Smooth muscle cell (in vitro differentiated cells): ENCODE data around the gene GSS. TPM values are rescaled to one million over a fixed set of nuclear protein-coding genes. Genes with fewer than 3 reads are reported as not detected.

Source experiments
- DNase-seq: peaks from one replicate; lab custom pipeline; 2025; ENCODE audit not compliant: unreplicated experiment; lab: John Stamatoyannopoulos, UW
- H2AFZ ChIP-seq: fragments of 200-600 bp; sonication (generic); 2 replicates; pipeline ENCODE4 v1.6.0; 2016; ENCODE audit warnings: antibody characterized with exemption, low read depth, mild to moderate bottlenecking
- H3F3A ChIP-seq: fragments of 200-600 bp; sonication (generic); 2 replicates; pipeline ENCODE4 v1.6.0; 2017; ENCODE audit warnings: antibody characterized with exemption, low read depth
- H3K27ac ChIP-seq: fragments of 200-600 bp; sonication (generic); 2 replicates; pipeline ENCODE4 v1.5.1; 2016; ENCODE audit warnings: low read depth, mild to moderate bottlenecking
- H3K27me3 ChIP-seq: fragments of 200-600 bp; sonication (generic); 2 replicates; pipeline ENCODE4 v1.6.1; 2016; ENCODE audit warnings: low read depth, mild to moderate bottlenecking
- H3K36me3 ChIP-seq: fragments of 200-600 bp; sonication (generic); 2 replicates; pipeline ENCODE4 v1.5.1; 2016; ENCODE audit warnings: low read depth
- H3K4me1 ChIP-seq: fragments of 200-600 bp; sonication (generic); 2 replicates; pipeline ENCODE4 v1.5.1; 2016; ENCODE audit warnings: low read depth
- H3K4me2 ChIP-seq: fragments of 200-600 bp; sonication (generic); 2 replicates; pipeline ENCODE4 v1.6.0; 2016; ENCODE audit warnings: mild to moderate bottlenecking
- H3K4me3 ChIP-seq: fragments of 200-600 bp; sonication (generic); 2 replicates; pipeline ENCODE4 v1.5.1; 2016; ENCODE audit warnings: mild to moderate bottlenecking
- H3K79me2 ChIP-seq: fragments of 200-600 bp; sonication (generic); 2 replicates; pipeline ENCODE4 v1.6.0; 2016; ENCODE audit warnings: low read depth, mild to moderate bottlenecking
- H3K9ac ChIP-seq: fragments of 200-600 bp; sonication (generic); 2 replicates; pipeline ENCODE4 v1.6.0; 2016; ENCODE audit warnings: low read depth
- H3K9me3 ChIP-seq: fragments of 200-600 bp; sonication (generic); replicated peaks from 2 replicates; pipeline ENCODE4 v1.5.1; 2016; ENCODE audit warnings: low read depth
- H4K20me1 ChIP-seq: fragments of 200-600 bp; sonication (generic); 2 replicates; pipeline ENCODE4 v1.6.0; 2016; ENCODE audit warnings: low read depth
- CTCF ChIP-seq: fragments of 200-600 bp; sonication (generic); IDR thresholded peaks from 2 replicates; pipeline ENCODE4 v1.5.1; 2017; ENCODE audit warnings: borderline replicate concordance, mild to moderate bottlenecking, antibody characterized with exemption; ENCODE audit not compliant: insufficient read depth, poor library complexity, severe bottlenecking
- WGBS: methylation state at CpG from one replicate; pipeline ENCODE4 v1.1.7; 2016; ENCODE audit warnings: low lambda C conversion rate; 5-methylcytosine and 5-hydroxymethylcytosine counted together
- polyA plus RNA-seq: library from polyadenylated mRNA; unstranded; fragments of >200 nt; fragmentation: Nextera tagmentation; extraction: Ambion mirVana; gene quantifications from 2 replicates; pipeline ENCODE4 v1.2.1, GENCODE V29; 2016
- total RNA-seq: library from RNA; depleted of rRNA; stranded (reverse); fragments of >200 nt; gene quantifications from 2 replicates; pipeline ENCODE4 v1.2.3, GENCODE V29; 2014

Gene GSS
- total and polyA plus RNA-seq, 2 experiments from 2014 or later: 48.4 to 71.6 TPM

DNA sequence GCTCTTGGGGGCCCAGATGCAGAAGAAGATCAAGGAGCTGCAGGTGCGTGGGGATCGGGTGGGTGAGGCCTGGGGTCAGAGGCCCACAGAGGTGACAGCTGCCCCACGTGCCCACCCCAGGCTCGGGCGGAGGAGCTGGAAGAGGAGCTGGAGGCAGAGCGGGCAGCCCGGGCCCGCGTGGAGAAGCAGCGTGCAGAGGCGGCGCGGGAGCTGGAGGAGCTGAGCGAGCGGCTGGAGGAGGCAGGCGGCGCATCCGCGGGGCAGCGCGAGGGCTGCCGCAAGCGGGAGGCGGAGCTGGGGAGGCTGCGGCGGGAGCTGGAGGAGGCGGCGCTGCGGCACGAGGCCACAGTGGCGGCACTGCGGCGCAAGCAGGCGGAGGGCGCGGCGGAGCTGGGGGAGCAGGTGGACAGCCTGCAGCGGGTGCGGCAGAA is 41.5 kb upstream of the GSS start:
- H3K27me3 ChIP-seq: no peaks in the 10 kb centered on the region
- no peak overlapping the region for H3K4me3 ChIP-seq
- H3F3A ChIP-seq: no peaks in the 10 kb centered on the region
- TF ChIP-seq CTCF: no peak
- H3K4me2 ChIP-seq: no peak overlapping the region
- no peaks in the 10 kb centered on the region for H3K9me3 ChIP-seq
- no peaks in the 10 kb centered on the region for H3K4me1 ChIP-seq
- no peak overlapping the region for H3K27ac ChIP-seq
- peaks cover 12% of the 10 kb centered on the region for H4K20me1 ChIP-seq
- H2AFZ ChIP-seq: no peak overlapping the region
- no peaks in the 10 kb centered on the region for H3K79me2 ChIP-seq
- no peak for DNase-seq
- 97% methylated on average over 27 of the region's 39 CpGs for WGBS
- no peaks in the 10 kb centered on the region for H3K36me3 ChIP-seq
- no peak overlapping the region for H3K9ac ChIP-seq

- Histone ChIP-seq H3K9ac (no peak overlapping the region), H3K4me2 (no peak overlapping the region), H3K36me3 (no peaks in the 10 kb centered on the region), H3K4me3 (no peak overlapping the region), H3K9me3 (no peaks in the 10 kb centered on the region), H3K4me1 (no peaks in the 10 kb centered on the region), H3K27me3 (no peaks in the 10 kb centered on the region), H2AFZ (no peak overlapping the region), H4K20me1 (peaks cover 12% of the 10 kb centered on the region), H3F3A (no peaks in the 10 kb centered on the region), H3K79me2 (no peaks in the 10 kb centered on the region), H3K27ac (no peak overlapping the region)
- no peak for TF ChIP-seq CTCF
- no peak for DNase-seq
- WGBS: 96% methylated on average over 21 of the region's 26 CpGs
Observed at GRCh38 chr20:34996243-34997028, 40.8 kb upstream of the GSS start.

DNA sequence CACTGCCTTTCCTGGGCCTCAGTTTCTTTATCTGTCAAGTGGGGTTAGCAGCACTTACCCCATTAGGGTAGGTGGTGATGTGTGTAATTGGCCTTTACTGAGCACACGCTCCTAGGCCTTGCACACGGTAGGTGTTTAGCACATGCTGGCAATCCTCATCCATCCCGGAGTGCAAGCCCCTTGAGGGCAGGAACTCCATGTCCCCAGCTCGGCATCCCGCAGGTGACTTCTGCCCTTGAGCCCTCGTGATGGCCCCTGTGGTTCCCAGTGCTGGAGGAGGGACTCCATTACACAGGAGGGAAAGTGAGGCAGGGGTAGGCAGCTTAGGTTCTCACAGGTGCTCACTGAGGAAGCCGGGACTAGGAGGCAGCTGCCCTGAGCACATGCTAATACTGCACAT is 40.1 kb upstream of the GSS start:
- H4K20me1 ChIP-seq: peaks cover 12% of the 10 kb centered on the region
- no peak overlapping the region for H3K9ac ChIP-seq
- WGBS: 88% methylated on average over 7 of the region's 7 CpGs

More for the DNA sequence above, 40.1 kb upstream of the GSS start:
- H3K9me3 ChIP-seq: no peaks in the 10 kb centered on the region
- no peaks in the 10 kb centered on the region for H3K36me3 ChIP-seq
- no peak for TF ChIP-seq CTCF
- H3K79me2 ChIP-seq: no peaks in the 10 kb centered on the region
- H2AFZ ChIP-seq: no peak overlapping the region
- H3F3A ChIP-seq: no peaks in the 10 kb centered on the region
- H3K27me3 ChIP-seq: no peaks in the 10 kb centered on the region
- no peak overlapping the region for H3K4me3 ChIP-seq
- no peaks in the 10 kb centered on the region for H3K4me1 ChIP-seq
- DNase-seq: no peak
- H3K27ac ChIP-seq: no peak overlapping the region
- H3K4me2 ChIP-seq: no peak overlapping the region
